KOPT-K1 (cell line): Measurements from ENCODE around the gene ABHD1.

Experiments
- H3K27ac ChIP-seq: fragments of 200-600 bp; sonication (generic); 2 replicates; pipeline ENCODE4 v1.5.1; 2016; ENCODE audit warnings: antibody characterized with exemption, mild to moderate bottlenecking, low read depth, low read length; ENCODE audit not compliant: poor library complexity, severe bottlenecking
- H3K36me3 ChIP-seq: fragments of 200-600 bp; sonication (generic); 2 replicates; pipeline ENCODE4 v1.5.1; 2017; ENCODE audit warnings: antibody characterized with exemption, mild to moderate bottlenecking, low read length, moderate library complexity; ENCODE audit not compliant: insufficient read depth
- H3K9me3 ChIP-seq: fragments of 200-600 bp; sonication (generic); 2 replicates; pipeline ENCODE4 v1.5.1; 2017; ENCODE audit warnings: antibody characterized with exemption, low read length, mild to moderate bottlenecking; ENCODE audit not compliant: insufficient read depth, poor library complexity, severe bottlenecking

ABHD1 gene

GRCh38 chr2:27177441-27178351 lies 54.1 kb downstream of the ABHD1 start:
- Histone ChIP-seq H3K9me3 (no peaks in the 10 kb centered on the region), H3K27ac (no peak overlapping the region), H3K36me3 (no peaks in the 10 kb centered on the region)

- no peaks in the 10 kb centered on the region for H3K9me3 ChIP-seq
- H3K27ac ChIP-seq: no peak overlapping the region
- no peaks in the 10 kb centered on the region for H3K36me3 ChIP-seq
Measured at GRCh38 chr2:27178469-27178868, 54.9 kb downstream of the ABHD1 start.

- Histone ChIP-seq H3K27ac (no peak overlapping the region), H3K9me3 (no peaks in the 10 kb centered on the region), H3K36me3 (no peaks in the 10 kb centered on the region)
Measured at GRCh38 chr2:27179344-27180000, 55.9 kb downstream of the ABHD1 start.
